Gastrocnemius medialis (tissue), 4 donors: ENCODE measurements around the gene KLHDC7B. TPM values are rescaled to one million over a fixed set of nuclear protein-coding genes. Genes with fewer than 3 reads are reported as not detected.

Experiments used
- ATAC-seq, 2 donors: fragments of 150-250 bp; one replicate each; pipeline ENCODE4 v1.9.1; 2016
- DNase-seq, 2 donors: peaks; one replicate each; pipeline ENCODE4 v3.0.0-alpha.2; 2019
- H3K27ac ChIP-seq, 4 donors: fragments of 200-600 bp; sonication (generic); 1 replicate in 1 of 4; 2 replicates in 3 of 4; pipeline ENCODE4 v1.5.1; 2016 to 2018; ENCODE audit warnings: mild to moderate bottlenecking in 2 of 4, moderate library complexity in 1 of 4
- H3K27me3 ChIP-seq, 3 donors: fragments of 200-600 bp; sonication (generic) in 2 of 3; 1 replicate in 1 of 3; 2 replicates in 2 of 3; pipeline versions ENCODE4 v1.5.1 to v1.6.0; 2016 to 2019; ENCODE audit warnings: mild to moderate bottlenecking in 1 of 3, moderate library complexity in 1 of 3
- H3K36me3 ChIP-seq, 2 donors: fragments of 200-600 bp; sonication (generic) in 1 of 2; one replicate each; pipeline ENCODE4 v1.5.1; 2017 to 2018
- H3K4me1 ChIP-seq, 2 donors: fragments of 200-600 bp; sonication (generic) in 1 of 2; one replicate each; pipeline ENCODE4 v1.5.1; 2016 to 2017; ENCODE audit warnings: mild to moderate bottlenecking in 2 of 2
- H3K4me3 ChIP-seq, 4 donors: fragments of 200-600 bp; sonication (generic) in 3 of 4; 1 replicate in 1 of 4; 2 replicates in 3 of 4; pipeline ENCODE4 v1.5.1; 2016 to 2019; ENCODE audit warnings: mild to moderate bottlenecking in 2 of 4
- H3K9me3 ChIP-seq, 3 donors: fragments of 200-600 bp; sonication (generic) in 2 of 3; 1 replicate in 1 of 3; 2 replicates in 2 of 3; pipeline ENCODE4 v1.5.1; 2016 to 2019
- CTCF ChIP-seq, 5 experiments: fragments of 450-650 bp in 3 of 5; fragments of 200-600 bp in 2 of 5; sonication (generic) in 2 of 5; IDR thresholded peaks in 4 of 5; conservative IDR thresholded peaks in 1 of 5; 1 replicate in 4 of 5; 2 replicates in 1 of 5; pipeline ENCODE4 v1.5.1; 2016 to 2019; ENCODE audit warnings: antibody characterized with exemption in 5 of 5, mild to moderate bottlenecking in 3 of 5, moderate library complexity in 3 of 5
- POLR2A ChIP-seq, 2 donors: fragments of 450-650 bp; IDR thresholded peaks; one replicate each; pipeline ENCODE4 v1.6.1; 2017; ENCODE audit warnings: antibody characterized with exemption in 2 of 2, mild to moderate bottlenecking in 2 of 2, moderate library complexity in 2 of 2
- in situ Hi-C, 4 donors: fragments of 200-750 bp; cut with MboI; loops; one replicate each; pipeline versions ENCODE4 v1.15.0 to v1.8.0; 2017; ENCODE audit warnings: low sequenced_read_pairs in 4 of 4
- intact Hi-C: fragments of 100-400 bp; cut with DNase I; formaldehyde crosslinking; loops from one replicate; pipeline ENCODE4 v1.15.1; 2023; ENCODE audit warnings: low total_unique reads
- total RNA-seq, 4 donors: library from RNA; depleted of rRNA; stranded (reverse); fragments of >200 nt; gene quantifications; one replicate each; pipeline versions ENCODE4 v1.1.0 to v1.2.3, GENCODE V29; 2016

Gene KLHDC7B
- total RNA-seq, 4 donors from 2014 or later = not detected

- TF ChIP-seq POLR2A (IDR thresholded peaks at IDR 0.05) (no peak), CTCF (IDR thresholded peaks at IDR 0.05 in 4 of 5, conservative IDR thresholded peaks at IDR 0.05 in 1 of 5) (no peak)
- no peak for DNase-seq
- no peaks in the 10 kb centered on the region for H3K9me3 ChIP-seq
- in situ Hi-C loops (no loop called here), intact Hi-C loops (loop anchor here (1.0 to 2.0 kb wide), 2 partner anchors 20 to 73 kb away; partner anchors contain the start of genes NCAPH2 and SYCE3)
- peak overlapping the region; percentile 61 to 79 (median 70) for H3K4me3 ChIP-seq
- H3K27ac ChIP-seq = peak overlapping the region; percentile 89 to 98 (median 96)
- peaks cover 0 to 7% of the 10 kb centered on the region in 2 donors for H3K36me3 ChIP-seq
- H3K27me3 ChIP-seq = no peaks in the 10 kb centered on the region
- peaks cover 27 to 46% of the 10 kb centered on the region in 2 donors for H3K4me1 ChIP-seq
- ATAC-seq = no peak
Observed at GRCh38 chr22:50581950-50582492, 36.3 kb downstream of the KLHDC7B start.

DNA sequence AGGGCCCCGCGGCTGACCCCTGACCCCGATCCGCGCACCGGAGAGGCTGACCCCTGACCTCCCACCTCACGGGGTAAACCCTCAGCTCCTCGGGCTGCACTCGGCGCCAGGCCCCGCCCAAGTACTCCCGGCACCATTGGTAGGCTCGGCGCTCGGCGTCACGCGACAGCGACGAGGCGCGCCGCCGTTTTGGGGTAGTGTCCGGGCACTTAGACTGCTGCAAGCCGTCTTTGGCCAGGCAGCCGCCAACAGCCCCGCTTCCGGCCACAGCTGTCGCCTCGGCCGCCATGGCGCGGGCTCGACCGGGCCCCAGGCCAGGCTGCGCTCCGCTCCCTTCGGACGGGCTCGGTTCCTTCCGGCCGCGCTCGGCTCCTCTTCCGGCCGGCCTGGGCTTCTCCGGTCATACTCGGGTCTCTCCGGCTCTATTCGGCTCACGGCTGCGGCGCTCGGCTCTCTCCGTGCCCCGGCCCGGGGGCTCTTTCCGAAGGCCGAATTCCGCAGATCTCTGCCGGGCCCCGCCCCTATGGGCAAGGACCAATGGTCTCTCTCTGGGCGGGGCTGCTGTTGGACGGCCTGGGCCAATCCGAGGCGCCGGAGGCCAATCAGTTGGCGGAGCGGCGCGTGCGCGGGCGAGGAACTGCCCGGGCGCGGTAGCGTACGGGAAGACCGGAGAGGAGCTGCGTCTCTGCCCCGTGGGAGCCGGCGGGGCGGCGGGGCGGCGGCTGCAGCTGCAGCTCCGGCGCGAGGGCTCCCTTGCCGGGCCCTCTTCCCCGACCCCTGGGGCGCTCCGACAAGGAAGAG is 37.0 kb downstream of the KLHDC7B start, which contains the start of gene CHKB:
TSS of gene CHKB (minus strand) at position 357 of the 801 bp plus-strand sequence. CDS start at position 289, 68 bp downstream.
- ATAC-seq (peak; percentile 79 to 89), DNase-seq (peak; percentile 97 to 98)
- Histone ChIP-seq H3K4me3 (peak within 1 kb of the TSS; percentile 69 to 96 (median 74)), H3K36me3 (peaks cover 0 to 7% of the 10 kb centered on the region in 2 donors), H3K27ac (peak within 1 kb of the TSS; percentile 89 to 98 (median 96)), H3K4me1 (peaks cover 27 to 39% of the 10 kb centered on the region in 2 donors), H3K9me3 (no peaks in the 10 kb centered on the region), H3K27me3 (no peaks in the 10 kb centered on the region)
- intact Hi-C loops = loop anchor here (1.0 to 2.0 kb wide), 2 partner anchors 20 to 74 kb away; partner anchors contain the start of genes NCAPH2 and SYCE3
- TF ChIP-seq CTCF (IDR thresholded peaks at IDR 0.05 in 4 of 5, conservative IDR thresholded peaks at IDR 0.05 in 1 of 5) (no peak), POLR2A (IDR thresholded peaks at IDR 0.05) (peak; percentile 96 to 98)
- in situ Hi-C loops = no loop called here

- peak overlapping the region; percentile 69 to 96 (median 74) for H3K4me3 ChIP-seq
- intact Hi-C loops = loop anchor here (2.0 kb wide), 1 partner anchor 75 kb away; the partner anchor contains the start of gene NCAPH2
- no peaks in the 10 kb centered on the region for H3K27me3 ChIP-seq
- in situ Hi-C loops = no loop called here
- TF ChIP-seq POLR2A (IDR thresholded peaks at IDR 0.05) (no peak), CTCF (IDR thresholded peaks at IDR 0.05 in 4 of 5, conservative IDR thresholded peaks at IDR 0.05 in 1 of 5) (no peak)
- H3K4me1 ChIP-seq = peaks cover 25 to 36% of the 10 kb centered on the region in 2 donors
- H3K27ac ChIP-seq = peak overlapping the region; percentile 89 to 98 (median 96)
- ATAC-seq (peak; percentile 16 to 17), DNase-seq (no peak)
- peaks cover 0 to 7% of the 10 kb centered on the region in 2 donors for H3K36me3 ChIP-seq
- no peaks in the 10 kb centered on the region for H3K9me3 ChIP-seq
Observed at GRCh38 chr22:50583294-50583861, 37.7 kb downstream of the KLHDC7B start.

GRCh38 chr22:50584106-50585096 is 38.7 kb downstream of the KLHDC7B start:
- Histone ChIP-seq H3K27me3 (no peaks in the 10 kb centered on the region), H3K9me3 (no peaks in the 10 kb centered on the region), H3K36me3 (peaks cover 0 to 7% of the 10 kb centered on the region in 2 donors), H3K4me1 (peaks cover 16 to 27% of the 10 kb centered on the region in 2 donors), H3K27ac (no peak overlapping the region), H3K4me3 (no peak overlapping the region)
- ATAC-seq (no peak), DNase-seq (peak in 1 of 2 donors; percentile 7)
- intact Hi-C loops = loop anchor here (1.0 kb wide), 1 partner anchor 44 kb away; the partner anchor contains the start of gene ARSA
- in situ Hi-C loops = no loop called here
- TF ChIP-seq CTCF (IDR thresholded peaks at IDR 0.05 in 4 of 5, conservative IDR thresholded peaks at IDR 0.05 in 1 of 5) = no peak
- TF ChIP-seq POLR2A (IDR thresholded peaks at IDR 0.05) = no peak
